B cell (primary cell): ENCODE data around the gene YBEY. TPM values are rescaled to one million over a fixed set of nuclear protein-coding genes. Genes with fewer than 3 reads are reported as not detected.

Source experiments
- ATAC-seq: fragments of 200-7000 bp; cut with Tn5 transposase; one replicate; pipeline ENCODE4 v1.10.0; 2021; ENCODE audit warnings: low read depth, mild to moderate bottlenecking, moderate number of reproducible peaks, moderate library complexity
- CTCF ChIA-PET: fragments of 350-600 bp; sonication (Branson Sonifier 250); formaldehyde crosslinking; loops from one replicate; lab custom pipeline; 2021; ENCODE audit warnings: antibody characterized with exemption, inconsistent platforms; lab: Charles Lee
- POLR2A ChIA-PET: fragments of 350-600 bp; sonication (Branson Sonifier 250); formaldehyde crosslinking; loops from one replicate; lab custom pipeline; 2021; ENCODE audit warnings: antibody characterized with exemption; lab: Charles Lee
- DNase-seq: peaks from one replicate; pipeline ENCODE4 v3.0.0; 2013
- H2AFZ ChIP-seq: 2 replicates; pipeline ENCODE4 v1.6.1; 2012; ENCODE audit warnings: mild to moderate bottlenecking, low read depth, low read length; ENCODE audit not compliant: insufficient read depth, poor library complexity, severe bottlenecking
- H3K27ac ChIP-seq, 2 donors: 1 replicate in 1 of 2; 2 replicates in 1 of 2; pipeline ENCODE4 v1.5.1; 2012 to 2013; ENCODE audit warnings: low read length in 2 of 2, mild to moderate bottlenecking in 2 of 2, moderate library complexity in 1 of 2
- H3K27me3 ChIP-seq, 4 experiments: fragments of 200-600 bp in 1 of 4; sonication (generic) in 1 of 4; replicated peaks in 1 of 4; 1 replicate in 2 of 4; 2 replicates in 2 of 4; pipeline versions ENCODE4 v1.6.1 to v1.7.0; 2013 to 2016; ENCODE audit warnings: low read length in 3 of 4, mild to moderate bottlenecking in 2 of 4, mixed read lengths in 1 of 4, moderate library complexity in 1 of 4; ENCODE audit not compliant: insufficient read depth in 4 of 4, control insufficient read depth in 3 of 4; ENCODE audit errors: control extremely low read depth in 1 of 4
- H3K36me3 ChIP-seq, 2 experiments: replicated peaks in 1 of 2; 1 replicate in 1 of 2; 2 replicates in 1 of 2; pipeline versions ENCODE4 v1.6.1 to v1.7.1; 2013; ENCODE audit warnings: low read length in 1 of 2; ENCODE audit not compliant: insufficient read depth in 2 of 2, control insufficient read depth in 1 of 2; ENCODE audit errors: control extremely low read depth in 1 of 2, extremely low read depth in 1 of 2
- H3K4me1 ChIP-seq, 2 donors: fragments of 200-600 bp in 1 of 2; sonication (generic) in 1 of 2; 1 replicate in 1 of 2; 2 replicates in 1 of 2; pipeline versions ENCODE4 v1.5.1 to v1.6.1; 2013 to 2017; ENCODE audit warnings: low read length in 2 of 2; ENCODE audit not compliant: control insufficient read depth in 2 of 2, insufficient read depth in 2 of 2
- H3K4me2 ChIP-seq: replicated peaks from 2 replicates; pipeline ENCODE3; 2012; ENCODE audit warnings: mild to moderate bottlenecking, low read depth, low read length; ENCODE audit not compliant: poor library complexity, severe bottlenecking
- H3K4me3 ChIP-seq, 5 experiments: fragments of 200-600 bp in 1 of 5; sonication (generic) in 1 of 5; 1 replicate in 3 of 5; 2 replicates in 2 of 5; pipeline versions ENCODE4 v1.5.1 to v1.7.0; 2011 to 2016; ENCODE audit warnings: low read length in 4 of 5, mild to moderate bottlenecking in 4 of 5, low read depth in 2 of 5, control low read depth in 1 of 5, moderate library complexity in 1 of 5; ENCODE audit not compliant: insufficient read depth in 1 of 5; ENCODE audit errors: control extremely low read depth in 1 of 5, extremely low read depth in 1 of 5
- H3K79me2 ChIP-seq: fragments of 200-600 bp; sonication (generic); one replicate; pipeline ENCODE4 v1.6.0; 2016; ENCODE audit warnings: low read length; ENCODE audit not compliant: control insufficient read depth, insufficient read depth
- H3K9ac ChIP-seq: fragments of 200-600 bp; sonication (generic); 2 replicates; pipeline ENCODE4 v1.6.1; 2017; ENCODE audit warnings: mild to moderate bottlenecking, low read length, moderate library complexity
- H3K9me3 ChIP-seq, 3 donors: one replicate each; pipeline versions ENCODE4 v1.6.1 to v1.7.1; 2013; ENCODE audit warnings: low read length in 2 of 3; ENCODE audit not compliant: control insufficient read depth in 2 of 3, insufficient read depth in 1 of 3; ENCODE audit errors: control extremely low read depth in 1 of 3
- H4K20me1 ChIP-seq: 2 replicates; pipeline ENCODE4 v1.6.0; 2012; ENCODE audit warnings: mild to moderate bottlenecking, low read length; ENCODE audit not compliant: insufficient read depth, control insufficient read depth, poor library complexity, severe bottlenecking
- H3K27ac Mint-ChIP-seq: one replicate; pipeline ENCODE4 v1.8.0; 2021; ENCODE audit warnings: mixed read lengths
- H3K27me3 Mint-ChIP-seq: one replicate; pipeline ENCODE4 v1.8.0; 2021; ENCODE audit warnings: mixed read lengths
- H3K4me1 Mint-ChIP-seq: one replicate; pipeline ENCODE4 v1.8.0; 2021; ENCODE audit warnings: mixed read lengths
- H3K4me3 Mint-ChIP-seq: one replicate; pipeline ENCODE4 v1.8.0; 2021; ENCODE audit warnings: mixed read lengths
- H3K9me3 Mint-ChIP-seq: one replicate; pipeline ENCODE4 v1.8.0; 2022; ENCODE audit warnings: mixed read lengths; ENCODE audit not compliant: insufficient read depth
- CTCF ChIP-seq: fragments of 200-600 bp; IDR thresholded peaks from one replicate; pipeline ENCODE4 v1.8.0; 2022; ENCODE audit warnings: antibody characterized with exemption, mild to moderate bottlenecking
- EZH2 ChIP-seq: IDR thresholded peaks from 2 replicates; pipeline ENCODE4 v1.6.1; 2012; ENCODE audit warnings: borderline replicate concordance, low read depth, mild to moderate bottlenecking, moderate library complexity, low read length; ENCODE audit not compliant: insufficient read depth, poor library complexity, severe bottlenecking
- WGBS: methylation state at CpG from one replicate; pipeline ENCODE4 v1.1.5; 2013; ENCODE audit warnings: missing lambda C conversion rate; ENCODE audit not compliant: insufficient coverage; 5-methylcytosine and 5-hydroxymethylcytosine counted together
- intact Hi-C: fragments of 100-400 bp; cut with micrococcal nuclease; formaldehyde crosslinking; loops from one replicate; pipeline ENCODE4 v1.10.0; 2022
- polyA plus RNA-seq: library from polyadenylated mRNA; depleted of rRNA; stranded (reverse); fragments of >200 nt; gene quantifications from 2 replicates; pipeline ENCODE4 v1.2.3, GENCODE V29; 2012
- total RNA-seq, 2 donors: library from RNA; stranded (reverse); fragments of 120-200 nt in 1 of 2; gene quantifications; 1 replicate in 1 of 2; 2 replicates in 1 of 2; pipeline versions ENCODE4 v1.2.3 to v1.2.4, GENCODE V29; 2013 to 2022

Gene YBEY
- total and polyA plus RNA-seq, 2 donors (not counting 1 experiment from before 2014, with no cell fraction given) = 15.0 to 21.6 TPM

GRCh38 chr21:46304955-46305354 is 18.8 kb downstream of the YBEY start:
- no peak overlapping the region for H3K4me3 ChIP-seq
- no peaks in the 10 kb centered on the region for H3K4me1 Mint-ChIP-seq
- 96% methylated on average over 8 of the region's 11 CpGs for WGBS
- no peaks in the 10 kb centered on the region for H4K20me1 ChIP-seq
- TF ChIP-seq CTCF = no peak
- no peak for TF ChIP-seq EZH2
- H3K27ac Mint-ChIP-seq = no peak overlapping the region
- no peak overlapping the region for H3K27ac ChIP-seq
- intact Hi-C loops = no loop called here
- H3K36me3 ChIP-seq = peaks cover 3 to 5% of the 10 kb centered on the region in 2 experiments
- no peaks in the 10 kb centered on the region for H3K9me3 Mint-ChIP-seq
- H3K27me3 Mint-ChIP-seq = no peaks in the 10 kb centered on the region
- no peak overlapping the region for H2AFZ ChIP-seq
- no peak overlapping the region for H3K9ac ChIP-seq
- H3K9me3 ChIP-seq = no peaks in the 10 kb centered on the region
- no peaks in the 10 kb centered on the region for H3K27me3 ChIP-seq
- no peak for ATAC-seq
- POLR2A ChIA-PET = no interaction called here
- no peaks in the 10 kb centered on the region for H3K4me1 ChIP-seq
- H3K4me3 Mint-ChIP-seq = no peak overlapping the region
- CTCF ChIA-PET = no interaction called here
- H3K79me2 ChIP-seq = no peaks in the 10 kb centered on the region
- DNase-seq = no peak
- H3K4me2 ChIP-seq = no peak overlapping the region

DNA sequence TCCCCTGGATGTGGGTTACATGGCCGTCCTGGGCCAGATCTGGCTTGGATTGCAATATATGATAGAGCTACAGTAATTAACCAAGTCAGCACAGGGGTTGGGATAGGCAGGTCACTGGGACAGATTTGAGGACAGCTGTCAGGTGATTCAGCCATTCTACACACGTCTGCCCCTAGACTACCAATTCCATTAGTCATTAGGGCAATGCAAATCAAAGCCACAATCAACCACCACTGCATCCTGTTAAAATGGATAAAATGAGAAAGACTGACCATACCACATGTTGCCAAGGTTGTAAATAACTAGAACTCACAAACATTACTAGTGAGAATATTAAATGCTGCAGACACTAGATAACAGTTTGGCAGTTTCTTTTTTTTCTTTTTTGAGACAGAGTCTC is 21.5 kb downstream of the YBEY start:
- no peaks in the 10 kb centered on the region for H4K20me1 ChIP-seq
- CTCF ChIA-PET = no interaction called here
- H2AFZ ChIP-seq = no peak overlapping the region
- H3K4me1 Mint-ChIP-seq = no peaks in the 10 kb centered on the region
- intact Hi-C loops = no loop called here
- no peak overlapping the region for H3K27ac Mint-ChIP-seq
- H3K9ac ChIP-seq = no peak overlapping the region
- H3K27me3 ChIP-seq = no peaks in the 10 kb centered on the region
- 83% methylated on average over 1 of the region's 2 CpGs for WGBS
- no peak for DNase-seq
- no peak overlapping the region for H3K4me2 ChIP-seq
- peaks cover 3 to 5% of the 10 kb centered on the region in 2 experiments for H3K36me3 ChIP-seq
- POLR2A ChIA-PET = no interaction called here
- no peak overlapping the region for H3K4me3 Mint-ChIP-seq
- H3K27ac ChIP-seq = no peak overlapping the region
- no peak overlapping the region for H3K4me3 ChIP-seq
- no peaks in the 10 kb centered on the region for H3K9me3 Mint-ChIP-seq
- no peaks in the 10 kb centered on the region for H3K27me3 Mint-ChIP-seq
- ATAC-seq = no peak
- H3K9me3 ChIP-seq = no peaks in the 10 kb centered on the region
- no peaks in the 10 kb centered on the region for H3K4me1 ChIP-seq
- no peaks in the 10 kb centered on the region for H3K79me2 ChIP-seq
- no peak for TF ChIP-seq CTCF
- no peak for TF ChIP-seq EZH2
